Esophagus squamous epithelium (tissue), 5 donors: ENCODE results near the gene ST6GAL1. TPM values are rescaled to one million over a fixed set of nuclear protein-coding genes. Genes with fewer than 3 reads are reported as not detected.
A peak's percentile ranks its signal among the peaks of the same experiment; 100 is the strongest.

Experiments used
- DNase-seq: peaks from one replicate; lab custom pipeline; 2025; lab: John Stamatoyannopoulos, UW
- H3K27ac ChIP-seq, 4 donors: fragments of 200-600 bp; sonication (generic); one replicate each; pipeline ENCODE4 v1.5.1; 2016 to 2019; ENCODE audit warnings: mild to moderate bottlenecking in 1 of 4
- H3K27me3 ChIP-seq, 4 donors: fragments of 200-600 bp; sonication (generic); 1 replicate in 3 of 4; 2 replicates in 1 of 4; pipeline versions ENCODE4 v1.5.1 to v1.6.0; 2017 to 2021; ENCODE audit warnings: antibody characterized with exemption in 1 of 4
- H3K36me3 ChIP-seq, 3 donors: fragments of 200-600 bp; sonication (generic); one replicate each; pipeline ENCODE4 v1.5.1; 2016 to 2019
- H3K4me1 ChIP-seq, 3 donors: fragments of 200-600 bp; sonication (generic); one replicate each; pipeline ENCODE4 v1.5.1; 2017 to 2019
- H3K4me3 ChIP-seq, 4 donors: fragments of 200-600 bp; sonication (generic); 1 replicate in 3 of 4; 2 replicates in 1 of 4; pipeline ENCODE4 v1.5.1; 2016 to 2019; ENCODE audit warnings: mild to moderate bottlenecking in 2 of 4, moderate library complexity in 1 of 4
- H3K9me3 ChIP-seq, 3 donors: fragments of 200-600 bp; sonication (generic); one replicate each; pipeline ENCODE4 v1.5.1; 2016 to 2019
- POLR2A ChIP-seq, 4 donors: fragments of 450-650 bp; IDR thresholded peaks; one replicate each; pipeline ENCODE4 v1.6.1; 2017; ENCODE audit warnings: antibody characterized with exemption in 4 of 4, mild to moderate bottlenecking in 4 of 4, moderate library complexity in 3 of 4
- WGBS, 2 donors: methylation state at CpG; one replicate each; pipeline ENCODE4 v1.1.5; 2018; 5-methylcytosine and 5-hydroxymethylcytosine counted together
- intact Hi-C: fragments of 100-400 bp; cut with DNase I; formaldehyde crosslinking; loops from one replicate; pipeline ENCODE4 v1.15.0; 2022
- total RNA-seq, 4 donors: library from RNA; depleted of rRNA; stranded (reverse); fragments of >200 nt; gene quantifications; one replicate each; pipeline ENCODE4 v1.1.0, GENCODE V29; 2016
- TF ChIP-seq, protein P1 (sequence below), 6 experiments: fragments of 450-650 bp in 4 of 6; fragments of 200-600 bp in 2 of 6; sonication (generic) in 2 of 6; IDR thresholded peaks; one replicate each; pipeline ENCODE4 v1.5.1; 2016 to 2019; ENCODE audit warnings: antibody characterized with exemption in 6 of 6, mild to moderate bottlenecking in 4 of 6, moderate library complexity in 4 of 6
- donor health status: DM: yes; HTN: yes; CAD: no.

The ST6GAL1 gene
- total RNA-seq, 4 donors from 2014 or later, result 6.0 to 44.2 (median 15.2) TPM

DNA sequence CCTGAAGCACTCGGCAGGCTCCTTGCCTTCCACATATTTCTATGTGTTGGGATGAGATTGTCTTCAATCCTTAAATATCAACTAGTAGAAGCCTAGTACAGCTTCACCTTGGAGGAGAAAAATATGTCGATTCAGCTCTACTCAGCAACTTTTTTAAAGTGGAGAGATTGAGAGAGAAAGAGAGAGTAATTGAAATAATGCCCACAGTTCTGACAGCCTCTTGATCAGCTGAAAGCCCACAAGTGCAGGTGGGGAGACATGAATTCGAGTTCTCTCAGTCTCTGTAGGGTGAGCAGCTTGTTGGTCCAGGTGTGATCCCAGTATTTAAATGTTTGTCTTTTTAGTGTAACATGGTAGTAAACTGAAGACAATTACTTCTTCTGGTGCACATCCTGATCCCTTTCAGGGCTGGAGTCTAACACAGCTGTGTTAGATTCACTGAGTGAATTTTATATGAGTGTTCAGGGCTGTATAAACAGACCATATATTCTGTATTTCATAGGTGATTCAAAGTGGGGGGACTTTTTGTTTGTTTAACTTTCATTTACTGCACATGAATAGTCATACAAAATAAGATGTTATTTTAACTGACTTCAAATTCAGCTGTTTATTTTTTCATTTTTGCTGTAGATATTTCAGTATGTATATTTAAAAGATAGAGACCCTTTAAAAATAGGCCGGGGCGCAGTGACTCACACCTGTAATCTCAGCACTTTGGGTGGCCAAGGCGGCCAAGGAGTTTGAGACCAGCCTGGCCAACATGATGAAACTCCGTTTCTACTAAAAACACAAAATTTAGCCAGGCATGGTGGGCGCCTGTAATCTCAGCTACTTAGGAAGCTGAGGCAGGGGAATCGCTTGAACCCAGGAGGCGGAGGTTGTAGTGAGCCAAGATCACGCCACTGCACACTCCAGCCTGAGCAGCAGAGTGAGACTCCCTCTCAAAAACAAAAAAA is 64.0 kb downstream of the ST6GAL1 start:
- H3K27me3 ChIP-seq, result no peaks in the 10 kb centered on the region
- intact Hi-C loops, result no loop called here
- 86 to 92% methylated on average over 10 to 11 of the region's 11 CpGs for WGBS, 2 donors

GRCh38 chr3:186996356-186996755 is 66.0 kb downstream of the ST6GAL1 start:
- DNase-seq, result no peak
- H3K9me3 ChIP-seq, result no peaks in the 10 kb centered on the region
- H3K4me3 ChIP-seq, result peak overlapping the region in 1 of 4 donors; percentile 29
- no peaks in the 10 kb centered on the region for H3K36me3 ChIP-seq
- no peaks in the 10 kb centered on the region for H3K27me3 ChIP-seq
- TF ChIP-seq, protein P1, sequence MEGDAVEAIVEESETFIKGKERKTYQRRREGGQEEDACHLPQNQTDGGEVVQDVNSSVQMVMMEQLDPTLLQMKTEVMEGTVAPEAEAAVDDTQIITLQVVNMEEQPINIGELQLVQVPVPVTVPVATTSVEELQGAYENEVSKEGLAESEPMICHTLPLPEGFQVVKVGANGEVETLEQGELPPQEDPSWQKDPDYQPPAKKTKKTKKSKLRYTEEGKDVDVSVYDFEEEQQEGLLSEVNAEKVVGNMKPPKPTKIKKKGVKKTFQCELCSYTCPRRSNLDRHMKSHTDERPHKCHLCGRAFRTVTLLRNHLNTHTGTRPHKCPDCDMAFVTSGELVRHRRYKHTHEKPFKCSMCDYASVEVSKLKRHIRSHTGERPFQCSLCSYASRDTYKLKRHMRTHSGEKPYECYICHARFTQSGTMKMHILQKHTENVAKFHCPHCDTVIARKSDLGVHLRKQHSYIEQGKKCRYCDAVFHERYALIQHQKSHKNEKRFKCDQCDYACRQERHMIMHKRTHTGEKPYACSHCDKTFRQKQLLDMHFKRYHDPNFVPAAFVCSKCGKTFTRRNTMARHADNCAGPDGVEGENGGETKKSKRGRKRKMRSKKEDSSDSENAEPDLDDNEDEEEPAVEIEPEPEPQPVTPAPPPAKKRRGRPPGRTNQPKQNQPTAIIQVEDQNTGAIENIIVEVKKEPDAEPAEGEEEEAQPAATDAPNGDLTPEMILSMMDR (IDR thresholded peaks at IDR 0.05), result no peak
- TF ChIP-seq POLR2A (IDR thresholded peaks at IDR 0.05), result no peak
- intact Hi-C loops, result no loop called here
- peak overlapping the region in 1 of 4 donors; percentile 42 for H3K27ac ChIP-seq
- no peaks in the 10 kb centered on the region for H3K4me1 ChIP-seq
- 94% methylated on average over 5 to 6 of the region's 6 CpGs for WGBS, 2 donors

More for the DNA sequence above, 64.0 kb downstream of the ST6GAL1 start:
- H3K9me3 ChIP-seq, result no peaks in the 10 kb centered on the region
- H3K4me3 ChIP-seq, result no peak overlapping the region
- DNase-seq, result no peak
- TF ChIP-seq, protein P1 (IDR thresholded peaks at IDR 0.05), result no peak
- TF ChIP-seq POLR2A (IDR thresholded peaks at IDR 0.05), result no peak
- H3K27ac ChIP-seq, result no peak overlapping the region
- no peaks in the 10 kb centered on the region for H3K36me3 ChIP-seq
- peaks cover 0 to 5% (median 2%) of the 10 kb centered on the region in 3 donors for H3K4me1 ChIP-seq

DNA sequence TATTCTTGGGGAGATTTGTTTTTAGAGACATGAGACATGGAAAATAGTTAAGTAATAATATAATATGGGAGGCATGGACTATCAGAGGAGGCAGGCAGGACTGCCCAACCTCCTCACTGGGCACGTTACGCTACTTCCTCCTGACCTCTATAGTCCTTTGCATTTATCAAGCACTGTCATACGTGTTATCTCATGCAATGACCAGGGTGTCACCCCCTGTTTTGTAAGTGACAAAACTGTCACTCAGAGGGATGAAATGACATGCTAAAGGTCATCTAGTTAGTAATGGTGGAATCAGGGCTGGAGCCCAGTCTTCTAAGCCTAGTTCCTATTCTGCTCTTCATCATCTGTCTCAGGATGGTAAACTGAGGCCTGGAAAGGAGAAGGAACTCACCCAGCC is 66.7 kb downstream of the ST6GAL1 start:
- intact Hi-C loops, result no loop called here
- Histone ChIP-seq H3K4me1 (no peaks in the 10 kb centered on the region), H3K4me3 (peak overlapping the region in 1 of 4 donors; percentile 29), H3K36me3 (no peaks in the 10 kb centered on the region), H3K27me3 (no peaks in the 10 kb centered on the region), H3K9me3 (no peaks in the 10 kb centered on the region), H3K27ac (peak overlapping the region in 2 of 4 donors; percentile 25 to 42)
- TF ChIP-seq POLR2A (IDR thresholded peaks at IDR 0.05), result no peak
- TF ChIP-seq, protein P1 (IDR thresholded peaks at IDR 0.05), result no peak
- no peak for DNase-seq
- 83 to 96% methylated on average over 3 of the region's 3 CpGs for WGBS, 2 donors

DNA sequence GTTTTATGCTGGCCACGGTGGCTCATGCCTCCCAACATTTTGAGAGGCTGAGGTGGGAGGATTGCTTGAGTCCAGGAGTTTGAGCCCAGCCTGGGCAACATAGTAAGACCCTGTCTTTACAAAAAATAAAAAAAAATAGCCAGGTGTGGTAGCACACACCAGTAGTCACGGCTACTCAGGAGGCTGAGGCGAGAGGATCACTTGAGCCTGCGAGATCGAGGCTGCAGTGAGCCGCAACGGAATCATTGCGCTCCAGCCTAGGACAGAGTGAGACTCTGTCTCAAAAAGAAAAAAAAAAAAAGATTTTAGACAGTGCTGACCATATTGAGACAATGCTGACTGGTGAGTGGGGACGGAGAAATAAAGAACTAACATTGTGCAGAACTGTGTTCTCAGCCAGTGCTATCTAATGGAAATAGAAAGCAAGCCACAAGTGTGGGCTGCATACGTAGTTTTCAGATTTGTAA is 67.2 kb downstream of the ST6GAL1 start:
- DNase-seq, result no peak
- H3K27me3 ChIP-seq, result no peaks in the 10 kb centered on the region
- 84 to 90% methylated on average over 9 to 10 of the region's 10 CpGs for WGBS, 2 donors
- peak overlapping the region in 1 of 4 donors; percentile 29 for H3K4me3 ChIP-seq
- intact Hi-C loops, result no loop called here
- no peaks in the 10 kb centered on the region for H3K9me3 ChIP-seq
- H3K36me3 ChIP-seq, result no peaks in the 10 kb centered on the region
- TF ChIP-seq POLR2A (IDR thresholded peaks at IDR 0.05), result no peak
- TF ChIP-seq, protein P1 (IDR thresholded peaks at IDR 0.05), result no peak
- H3K27ac ChIP-seq, result peak overlapping the region in 2 of 4 donors; percentile 25 to 42
- H3K4me1 ChIP-seq, result no peaks in the 10 kb centered on the region

GRCh38 chr3:186998937-186999368 is 68.6 kb downstream of the ST6GAL1 start:
- H3K27me3 ChIP-seq, result no peaks in the 10 kb centered on the region
- peak overlapping the region in 1 of 4 donors; percentile 14 for H3K27ac ChIP-seq
- intact Hi-C loops, result no loop called here
- H3K36me3 ChIP-seq, result no peaks in the 10 kb centered on the region
- 77% methylated on average over 9 of the region's 9 CpGs for WGBS, 2 donors
- TF ChIP-seq POLR2A (IDR thresholded peaks at IDR 0.05), result no peak
- TF ChIP-seq, protein P1 (IDR thresholded peaks at IDR 0.05), result no peak
- no peaks in the 10 kb centered on the region for H3K4me1 ChIP-seq
- no peak overlapping the region for H3K4me3 ChIP-seq
- H3K9me3 ChIP-seq, result no peaks in the 10 kb centered on the region
- DNase-seq, result no peak
